DMS 273 treated with DMSO at 0.1 percent for 48 hours (cell line): ENCODE results near the gene DPM2.

Source experiments
- DNase-seq: peaks from one replicate; lab custom pipeline; 2025; lab: John Stamatoyannopoulos, UW

The DPM2 gene, protein sequence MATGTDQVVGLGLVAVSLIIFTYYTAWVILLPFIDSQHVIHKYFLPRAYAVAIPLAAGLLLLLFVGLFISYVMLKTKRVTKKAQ

DNA sequence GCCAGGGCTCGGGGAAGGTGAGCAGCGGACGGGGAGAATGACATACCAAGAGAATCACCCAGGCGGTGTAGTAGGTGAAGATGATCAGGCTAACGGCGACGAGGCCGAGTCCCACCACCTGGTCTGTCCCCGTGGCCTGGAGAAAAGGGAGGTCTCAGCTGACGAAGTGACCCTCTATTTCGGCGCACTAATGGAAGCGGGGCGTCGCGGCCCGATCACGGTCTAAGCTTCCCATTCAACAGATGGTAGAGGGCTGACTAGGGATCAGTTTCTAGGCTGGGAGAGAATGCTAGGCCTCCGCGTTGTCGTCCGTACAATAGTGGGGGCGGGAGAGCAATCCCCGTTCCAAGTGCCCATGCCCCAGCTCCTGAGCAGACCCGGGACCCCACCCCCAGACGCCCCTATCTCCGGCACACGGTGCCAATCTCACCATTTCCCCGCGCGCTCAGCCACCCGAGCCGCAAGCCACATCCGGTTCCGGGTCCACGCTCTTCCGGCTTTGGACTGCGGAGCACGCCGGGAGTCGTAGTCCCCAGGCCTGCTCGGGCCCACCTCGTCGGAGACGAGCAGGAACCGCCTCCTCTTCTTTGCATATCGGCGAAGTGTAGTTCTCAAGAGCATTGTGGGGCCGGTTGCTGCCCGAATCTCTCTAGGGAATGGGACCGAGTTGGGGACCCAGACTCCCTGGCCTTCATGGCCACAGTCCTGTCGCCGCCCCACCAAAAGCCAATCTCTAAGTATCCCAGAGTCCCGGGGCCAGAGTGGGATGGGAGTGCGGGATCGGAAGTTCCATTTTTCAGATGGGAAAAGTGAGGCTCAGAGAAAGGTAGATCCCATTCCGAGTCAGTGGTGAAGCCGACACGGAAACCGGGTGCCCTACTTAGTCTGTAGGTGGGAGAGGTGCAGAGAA lies at the start of gene DPM2:
TSS of gene DPM2 (minus strand) at position 467 of the 910 bp plus-strand sequence. CDS start at position 433, 34 bp downstream.
- peak; percentile 44 for DNase-seq

DNA sequence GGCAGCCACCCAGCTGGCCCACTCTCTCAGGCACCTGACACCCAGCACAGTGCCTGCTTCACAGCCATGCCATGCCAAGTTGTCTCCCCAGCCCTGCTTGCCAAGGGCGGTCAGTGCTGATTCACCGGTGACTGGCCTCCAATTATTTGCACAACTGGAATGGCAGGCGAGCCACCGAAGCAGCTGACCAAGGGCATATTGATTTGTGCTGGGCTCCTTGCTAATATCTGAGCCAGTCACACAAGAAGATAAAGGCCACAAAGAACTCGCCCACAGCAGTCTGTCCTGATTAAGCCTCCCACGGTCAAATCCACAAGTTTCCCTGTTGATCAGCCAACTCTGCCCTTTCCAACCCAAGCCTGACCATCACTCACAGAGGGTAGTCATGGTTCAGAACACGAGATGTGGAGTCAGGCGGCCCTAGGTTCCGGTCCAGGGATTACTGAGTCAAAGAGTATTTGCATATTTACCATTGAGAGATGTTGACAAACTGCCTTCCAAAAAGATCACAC lies 49.5 kb upstream of the DPM2 start:
- no peak for DNase-seq

GRCh38 chr9:127985011-127985410 lies 47.4 kb upstream of the DPM2 start:
- DNase-seq = no peak

GRCh38 chr9:127983847-127984289 lies 46.2 kb upstream of the DPM2 start:
- no peak for DNase-seq

DNA sequence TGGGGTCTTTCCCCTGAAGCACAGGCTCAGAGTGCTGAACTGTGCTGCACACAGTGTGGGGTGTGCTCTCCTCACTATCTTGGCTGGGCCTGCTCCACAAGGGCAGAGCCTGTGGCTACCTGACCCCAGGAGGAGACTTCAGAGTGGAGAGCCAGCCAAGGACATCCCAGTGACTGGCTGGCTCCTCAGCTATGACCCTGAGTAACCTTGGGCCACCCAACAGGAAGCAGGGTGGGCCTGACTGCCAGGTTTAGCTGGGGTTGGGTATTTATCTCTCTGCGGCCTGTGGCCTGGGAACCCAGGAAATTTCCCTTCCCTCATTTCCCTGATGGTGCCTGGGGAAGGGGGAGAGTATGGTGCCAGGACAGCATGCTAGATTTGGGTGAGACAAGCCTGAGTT lies 45.3 kb upstream of the DPM2 start:
- no peak for DNase-seq

DNA sequence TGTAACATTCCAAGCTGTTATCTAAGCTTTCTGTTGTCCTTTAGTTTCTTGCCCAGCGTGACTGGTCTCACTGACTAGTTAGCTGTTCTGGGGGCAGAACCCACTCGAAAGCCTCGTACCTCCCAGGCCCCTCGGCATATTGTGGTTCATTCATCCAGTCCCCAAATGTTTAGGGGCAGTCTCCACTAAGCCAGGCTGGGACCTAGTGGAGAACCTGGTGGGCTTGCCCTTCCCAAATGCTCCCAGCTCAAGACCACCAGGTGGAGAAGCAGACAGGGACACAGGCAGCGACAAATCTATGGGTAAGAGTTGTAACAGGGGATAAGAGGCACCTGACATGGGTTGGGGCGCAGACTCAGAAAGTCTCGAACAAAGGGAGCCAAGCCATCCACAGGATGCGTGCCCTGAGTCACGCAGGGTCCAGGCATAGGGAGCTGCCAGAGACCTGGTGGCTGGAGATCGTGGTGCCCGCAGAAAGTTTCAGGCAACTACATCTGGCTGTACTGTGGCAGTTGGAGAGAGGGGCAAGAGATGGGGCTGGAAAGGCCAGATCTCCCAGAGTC lies 44.0 kb upstream of the DPM2 start:
- no peak for DNase-seq

DNA sequence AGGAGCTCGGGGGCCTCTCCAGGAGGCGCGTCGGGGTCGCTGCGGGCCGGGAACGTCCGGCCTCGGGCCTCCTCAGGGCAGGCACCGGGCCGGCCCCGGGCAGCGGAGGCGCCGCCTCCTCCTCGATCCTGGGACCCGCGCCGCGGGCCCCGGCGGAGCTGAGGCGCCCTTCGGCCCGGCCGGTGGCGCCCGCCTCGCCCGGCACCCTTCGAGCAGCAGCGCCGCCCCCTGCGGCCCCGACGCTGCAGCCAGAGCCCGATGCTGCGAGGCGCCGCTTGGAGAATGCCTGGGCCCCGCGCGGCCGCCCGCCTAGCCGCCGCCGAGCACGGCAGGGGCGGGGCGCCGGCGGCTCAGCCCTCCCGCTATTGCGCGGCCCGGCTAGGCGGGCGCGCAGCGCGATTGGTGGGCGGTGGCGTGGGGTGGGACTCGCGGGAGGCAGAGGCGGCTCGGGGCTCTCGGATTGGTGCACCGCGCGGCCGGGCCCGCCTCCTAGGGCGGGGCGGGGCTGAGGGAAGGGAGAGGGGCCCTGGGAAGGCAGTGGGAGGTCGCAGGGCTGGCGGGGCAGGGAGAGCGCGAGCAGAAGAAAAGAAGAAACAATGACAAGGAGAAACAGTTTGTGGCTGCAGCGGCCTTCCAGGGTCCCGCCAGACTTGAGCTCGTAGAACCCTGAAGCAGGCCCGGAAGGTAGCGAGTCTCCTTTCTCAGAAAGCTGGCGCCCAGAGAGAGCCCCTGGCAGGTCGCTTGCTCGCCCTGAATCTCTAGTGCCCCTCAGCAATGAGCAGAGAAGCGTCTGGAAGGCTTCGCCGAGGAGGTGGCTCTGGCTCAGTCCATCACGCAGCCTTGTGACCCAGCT lies 43.3 kb upstream of the DPM2 start, which contains the start of gene EEIG1:
TSS of gene EEIG1 (minus strand) at position 284 of the 853 bp plus-strand sequence. CDS start 852 bp downstream, outside the sequence.
- peak; percentile 52 for DNase-seq

DNA sequence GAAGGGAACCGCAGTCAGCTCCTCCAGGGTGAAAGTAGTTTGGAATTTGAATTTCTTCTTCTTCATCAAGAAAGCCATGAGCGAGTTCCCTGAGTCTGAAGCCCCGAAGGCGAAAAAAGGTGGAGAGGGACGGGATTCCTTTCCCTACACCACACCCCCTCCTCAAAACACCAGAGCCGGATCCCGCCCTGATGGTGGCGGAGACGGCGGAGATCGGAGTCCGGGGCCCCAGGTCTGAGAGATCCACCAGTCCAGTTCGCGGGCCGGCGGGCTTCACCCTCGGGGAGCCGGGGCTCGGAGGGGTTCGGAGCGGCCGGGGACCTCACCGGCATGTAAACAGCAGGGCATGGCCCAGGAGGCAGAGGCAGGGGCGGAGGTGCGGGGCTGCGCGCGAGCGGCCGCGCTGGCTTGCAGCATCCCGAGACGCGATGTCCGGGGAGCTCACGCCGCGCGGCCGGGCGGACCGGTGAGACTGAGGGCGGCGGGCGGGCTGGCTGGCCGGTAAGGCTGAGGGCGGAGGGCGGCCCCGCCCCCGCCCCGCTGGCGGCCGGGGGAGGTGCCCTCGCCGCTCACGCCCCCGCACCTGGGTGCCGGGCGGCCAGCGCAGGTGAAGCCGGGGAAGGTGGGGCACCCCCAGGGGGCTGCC lies 42.5 kb upstream of the DPM2 start:
- DNase-seq = no peak

DNA sequence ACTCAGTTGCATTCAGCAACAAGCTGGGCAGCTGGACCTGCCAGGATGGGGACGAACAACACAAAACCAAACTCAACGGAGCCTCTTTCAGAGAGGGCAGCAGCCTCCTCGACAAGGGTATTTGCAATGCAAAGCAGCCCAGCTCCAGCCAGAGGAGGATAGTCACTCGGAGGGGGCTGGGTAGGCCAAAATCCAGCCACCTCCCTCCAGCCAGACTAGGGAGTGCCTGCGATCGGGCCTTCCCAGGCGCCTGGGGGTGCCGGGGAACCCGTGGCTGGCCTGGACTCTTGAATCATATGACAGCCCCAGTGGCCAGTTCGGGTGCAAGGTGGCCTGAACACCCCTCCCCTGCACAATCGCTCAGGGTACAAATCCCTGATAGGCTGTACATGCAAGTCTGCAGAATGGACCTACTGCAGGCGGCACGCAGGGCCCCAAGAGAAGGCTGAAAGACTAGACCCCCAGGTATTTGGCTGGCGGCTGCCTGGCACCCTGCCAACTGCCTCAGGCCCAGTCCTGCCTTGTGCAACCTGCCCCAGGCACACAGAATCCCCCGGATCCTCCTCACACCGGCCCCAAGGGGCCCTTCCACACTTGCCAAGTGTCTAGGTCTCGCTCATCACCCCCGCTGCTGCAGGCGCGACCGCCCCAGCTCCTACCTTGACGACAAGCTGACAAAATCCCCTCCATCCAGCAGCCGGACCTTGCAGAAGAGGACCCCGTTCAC lies 41.8 kb upstream of the DPM2 start:
- no peak for DNase-seq

- DNase-seq = no peak
These were observed 41.3 kb upstream of the DPM2 start for GRCh38 chr9:127979015-127979332.

DNA sequence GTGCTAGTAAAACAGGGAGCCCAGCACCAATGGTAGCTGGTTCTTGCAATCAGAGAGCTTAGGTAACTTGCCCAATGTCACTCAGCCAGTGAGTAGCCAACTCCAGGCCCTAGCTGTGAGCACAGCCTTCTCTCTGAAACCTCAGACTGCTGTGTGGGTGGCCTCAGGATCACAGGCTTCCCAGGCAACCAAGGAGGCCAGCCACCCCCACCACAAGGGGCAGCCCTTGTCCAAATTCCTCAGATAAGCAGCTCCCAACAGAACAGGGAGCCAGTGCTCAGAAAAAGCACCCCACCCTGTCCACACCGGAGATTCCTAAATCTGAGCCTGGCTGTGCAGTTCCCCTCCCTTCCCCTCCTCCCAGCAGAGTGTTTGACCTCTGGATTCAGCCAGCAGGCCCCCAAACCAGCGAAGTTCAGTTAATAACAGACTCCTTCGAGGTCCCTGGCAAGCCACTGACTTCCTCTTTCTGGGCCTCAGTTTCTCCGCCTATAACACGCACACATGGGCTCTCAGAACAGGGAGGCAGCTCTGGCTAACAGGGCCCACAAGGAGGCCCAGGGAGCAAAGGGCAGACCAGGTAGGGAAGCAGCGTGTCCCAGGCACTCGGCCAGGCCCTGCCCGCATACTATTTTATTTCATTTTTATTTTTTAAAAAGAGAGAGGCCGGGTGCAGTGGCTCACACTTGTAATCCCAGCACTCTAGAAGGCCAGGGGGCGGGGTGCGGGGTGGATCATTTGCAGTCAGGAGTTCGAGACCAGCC lies 40.4 kb upstream of the DPM2 start:
- no peak for DNase-seq

DNA sequence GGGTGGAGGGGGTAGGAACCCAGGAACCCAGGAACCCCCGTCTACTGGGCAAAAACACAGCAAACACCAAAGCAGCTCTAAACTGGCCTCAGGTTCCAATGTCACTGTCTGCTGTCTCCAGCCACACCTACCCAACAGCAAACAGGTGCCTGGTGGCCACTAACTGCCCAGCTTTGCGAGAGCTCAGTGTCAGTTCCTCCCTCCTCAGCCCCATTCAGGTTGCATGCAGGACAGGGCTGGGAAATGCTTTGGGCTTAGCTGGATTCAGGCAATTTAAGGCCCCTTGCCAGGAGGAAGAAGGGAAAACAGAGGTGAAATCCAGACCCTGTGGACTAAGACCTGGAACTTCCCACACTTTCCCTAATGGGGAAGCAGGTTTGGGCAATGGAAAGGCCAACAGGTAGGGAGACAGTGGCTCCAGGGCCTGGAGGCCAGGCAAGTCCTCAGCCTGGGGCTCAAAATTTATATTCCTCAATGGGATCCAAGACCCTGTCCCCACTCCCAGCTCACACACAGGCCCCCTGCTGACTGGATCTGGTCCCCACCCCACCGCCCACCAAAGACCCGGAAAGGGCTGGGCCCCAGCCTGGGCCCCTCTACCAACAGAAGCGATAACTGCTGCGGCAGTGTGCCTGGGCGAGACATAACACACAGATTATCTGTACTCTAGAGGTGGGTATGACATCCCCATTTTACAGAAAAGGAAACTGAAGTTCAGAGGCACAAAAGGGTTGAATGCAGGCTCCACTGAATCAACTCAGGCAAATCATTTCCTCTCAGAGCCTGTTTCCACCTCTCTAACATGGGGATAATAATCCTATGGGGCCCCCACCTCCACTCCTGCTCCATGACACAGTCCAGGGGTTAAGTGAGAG lies 39.6 kb upstream of the DPM2 start:
- DNase-seq = no peak

GRCh38 chr9:127976498-127976897 lies 38.8 kb upstream of the DPM2 start:
- no peak for DNase-seq

DNA sequence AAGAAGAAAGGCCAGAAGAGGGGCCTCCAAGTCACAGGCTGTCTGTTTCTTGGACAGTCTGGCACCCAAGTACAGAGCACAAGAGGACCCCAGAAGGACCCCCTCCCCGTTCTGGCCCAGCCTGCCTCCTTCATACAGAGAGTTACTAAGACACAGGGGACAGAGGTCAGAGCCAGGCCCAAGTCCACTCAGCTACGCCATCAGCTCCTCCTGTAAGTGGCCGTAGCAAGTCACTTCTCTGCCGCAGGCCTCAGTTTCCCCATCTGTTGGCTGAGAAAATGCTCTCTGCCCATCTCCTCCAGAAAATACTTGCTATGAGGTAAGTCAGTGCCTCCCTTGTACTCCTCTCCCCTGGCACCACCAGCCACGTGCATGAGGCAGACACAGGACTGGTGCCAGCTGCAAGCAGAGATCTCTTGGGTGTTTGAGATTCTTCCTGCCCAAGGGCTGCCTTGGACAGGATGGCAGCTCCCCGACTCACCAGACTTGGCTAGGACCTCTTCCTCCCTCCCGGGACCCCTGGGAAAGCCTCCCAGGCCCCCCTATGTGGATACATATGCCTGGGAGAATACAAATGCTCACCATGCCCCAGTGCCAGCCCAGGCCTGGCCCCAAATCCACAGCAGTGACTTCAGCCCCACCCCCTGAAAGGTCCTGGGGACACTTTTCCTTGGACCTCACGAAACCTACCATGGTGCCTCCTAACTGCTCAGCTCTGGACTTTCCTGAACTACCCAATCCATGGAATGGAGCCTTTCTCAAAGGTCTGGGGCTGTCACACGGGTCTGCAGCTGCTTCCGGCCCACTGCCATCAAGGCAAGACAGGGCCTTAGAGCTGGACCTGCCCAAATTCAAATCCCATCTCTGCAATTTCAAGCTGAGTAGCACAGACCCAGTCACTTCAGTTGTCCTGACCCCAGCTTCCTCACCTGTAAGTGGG lies 38.0 kb upstream of the DPM2 start:
- DNase-seq = no peak

DNA sequence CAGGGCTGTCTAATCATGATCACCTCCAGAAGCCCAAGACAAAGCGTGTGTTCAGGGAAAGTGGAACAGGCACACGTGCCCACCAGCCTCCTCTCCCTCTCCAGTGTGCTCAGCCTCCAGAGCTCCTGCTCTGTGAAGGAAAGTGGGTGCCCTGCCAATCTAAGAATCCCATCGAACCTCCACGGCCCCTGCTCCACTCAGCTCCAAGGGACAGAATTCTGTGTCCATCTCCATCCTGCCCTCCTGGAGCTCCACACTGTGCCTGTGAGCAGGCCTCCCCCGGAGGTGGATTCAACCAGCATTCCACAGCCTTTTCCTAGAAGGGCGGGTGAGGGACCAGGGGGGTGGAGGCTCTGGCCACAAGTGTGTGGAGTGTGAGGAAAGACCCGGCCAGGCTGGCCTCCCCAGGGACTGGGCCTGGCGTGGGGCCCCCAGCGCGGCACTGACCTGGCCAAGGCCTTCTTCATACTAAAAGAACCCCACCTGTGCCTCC lies 37.2 kb upstream of the DPM2 start:
- DNase-seq = no peak

GRCh38 chr9:127974001-127974768 lies 36.5 kb upstream of the DPM2 start:
- DNase-seq = no peak
